T-helper 17 cell (primary cell): ENCODE data around the gene KICS2. TPM values are rescaled to one million over a fixed set of nuclear protein-coding genes. Genes with fewer than 3 reads are reported as not detected.

Experiments used
- ATAC-seq: fragments of 150-1000 bp; cut with Tn5 transposase; 2 replicates; pipeline ENCODE4 v1.10.0; 2021; ENCODE audit warnings: mild to moderate bottlenecking, moderate library complexity
- DNase-seq, 3 donors: peaks; one replicate each; pipeline versions ENCODE4 v3.0.0 to v3.0.0-alpha.2; 2020 to 2021
- H3K9me3 ChIP-seq: one replicate; pipeline ENCODE4 v1.7.0; 2013; ENCODE audit warnings: low read length, mild to moderate bottlenecking; ENCODE audit not compliant: control insufficient read depth, poor library complexity, severe bottlenecking
- H3K27ac Mint-ChIP-seq: one replicate; pipeline ENCODE4 v1.8.0; 2022; ENCODE audit warnings: mild to moderate bottlenecking, moderate library complexity, mixed read lengths
- H3K27me3 Mint-ChIP-seq: one replicate; pipeline ENCODE4 v1.8.0; 2022; ENCODE audit warnings: mixed read lengths
- H3K36me3 Mint-ChIP-seq: one replicate; pipeline ENCODE4 v1.8.0; 2022; ENCODE audit warnings: low read depth, mixed read lengths
- H3K4me1 Mint-ChIP-seq: one replicate; pipeline ENCODE4 v1.8.0; 2022; ENCODE audit warnings: mild to moderate bottlenecking, mixed read lengths
- H3K4me3 Mint-ChIP-seq: one replicate; pipeline ENCODE4 v1.8.0; 2022; ENCODE audit warnings: mild to moderate bottlenecking, moderate library complexity, mixed read lengths
- total RNA-seq, 4 donors: library from RNA in 2 of 4; stranded (reverse) in 2 of 4; gene quantifications; one replicate each; pipeline ENCODE4 v1.2.3 and lab custom pipeline; 2022 to 2026

Gene KICS2
- total RNA-seq, 2 donors from 2014 or later, result 18.0 to 19.7 TPM

DNA sequence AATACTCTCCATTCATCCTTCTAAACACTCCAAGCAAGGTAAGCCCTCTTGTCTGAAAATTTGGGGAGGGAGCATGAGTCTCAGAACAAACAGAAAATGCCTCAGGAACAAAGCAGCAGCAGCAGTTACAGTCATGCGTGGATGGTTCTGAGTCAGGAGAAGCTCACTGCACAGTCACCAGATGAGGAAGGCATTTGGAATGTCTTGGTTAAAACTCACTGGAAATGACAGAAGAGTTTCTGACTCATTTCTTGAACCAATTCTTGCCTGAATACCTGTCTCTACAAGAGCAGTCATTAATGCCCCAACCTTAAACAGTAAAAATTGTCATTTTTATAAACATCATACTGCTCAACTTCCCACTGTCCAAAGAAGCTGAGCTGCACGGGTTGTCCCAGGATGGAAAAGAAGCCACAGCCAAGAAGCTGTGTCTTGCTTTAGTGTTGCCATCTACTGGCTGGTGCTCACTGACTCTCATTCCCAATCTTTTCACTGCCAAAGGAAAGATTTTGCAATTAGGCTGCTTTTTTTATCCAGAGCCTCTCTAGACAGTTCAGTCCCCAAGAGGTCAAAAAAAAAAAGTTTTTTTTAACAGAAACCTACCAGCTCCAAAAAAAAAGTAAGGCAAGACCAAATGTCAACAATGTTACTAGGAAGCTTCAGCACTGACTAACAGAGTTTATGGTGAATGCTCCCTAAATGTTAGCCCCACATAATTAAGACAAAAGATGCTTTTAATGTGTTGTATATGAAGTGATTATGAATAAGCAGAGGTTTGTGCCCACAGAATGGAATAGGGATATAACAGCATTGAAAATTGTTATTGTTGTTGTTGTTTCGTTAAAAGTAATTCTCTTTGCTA lies 40.4 kb downstream of the KICS2 start:
- no peak for DNase-seq
- Mint-ChIP-seq H3K4me1 (no peaks in the 10 kb centered on the region), H3K27me3 (no peaks in the 10 kb centered on the region), H3K36me3 (peaks cover 2% of the 10 kb centered on the region), H3K27ac (no peak overlapping the region), H3K4me3 (no peak overlapping the region)
- no peaks in the 10 kb centered on the region for H3K9me3 ChIP-seq
- ATAC-seq, result no peak

DNA sequence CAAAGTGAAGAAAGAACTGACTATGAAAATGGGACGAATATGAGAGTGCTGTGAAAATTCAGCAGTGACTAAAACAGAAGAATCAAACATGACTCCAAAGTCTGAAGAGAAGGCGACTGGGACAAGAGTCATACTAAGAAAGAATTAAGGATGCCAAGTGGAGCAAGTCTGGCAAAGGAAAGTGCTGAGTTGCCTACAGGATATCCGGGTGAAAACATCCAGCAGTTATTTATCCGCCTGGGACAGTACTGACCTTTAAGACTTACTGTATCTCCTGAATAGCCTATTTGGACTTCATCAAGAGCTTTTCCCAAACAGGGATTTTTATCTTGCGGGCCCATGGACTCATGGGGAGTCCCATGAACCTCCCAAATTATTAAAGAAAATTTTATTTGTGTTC lies 41.1 kb downstream of the KICS2 start:
- H3K27me3 Mint-ChIP-seq, result no peaks in the 10 kb centered on the region
- no peak overlapping the region for H3K27ac Mint-ChIP-seq
- H3K36me3 Mint-ChIP-seq, result peaks cover 3% of the 10 kb centered on the region
- no peak overlapping the region for H3K4me3 Mint-ChIP-seq
- DNase-seq, result no peak
- ATAC-seq, result no peak
- no peaks in the 10 kb centered on the region for H3K9me3 ChIP-seq
- no peaks in the 10 kb centered on the region for H3K4me1 Mint-ChIP-seq

DNA sequence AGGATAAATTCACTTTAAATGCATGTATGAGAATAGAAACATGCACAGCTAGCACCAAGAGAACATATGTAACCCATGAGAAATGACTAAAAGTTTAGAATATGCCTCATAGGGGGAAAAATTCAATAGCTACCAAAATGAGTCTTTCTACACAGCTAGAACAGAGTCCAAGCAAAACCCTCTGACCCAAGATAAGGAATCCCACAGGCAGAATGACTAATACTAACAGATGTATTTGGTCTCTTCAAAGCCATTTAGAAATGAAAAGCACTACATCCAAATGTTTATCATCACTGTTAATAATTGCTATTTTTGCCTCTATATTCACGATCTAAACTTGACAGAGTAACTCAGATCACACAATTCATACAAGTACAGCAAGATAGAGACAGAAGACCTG lies 44.0 kb downstream of the KICS2 start:
- Mint-ChIP-seq H3K27ac (no peak overlapping the region), H3K36me3 (peaks cover 3% of the 10 kb centered on the region), H3K4me3 (no peak overlapping the region), H3K4me1 (peaks cover under 1% of the 10 kb centered on the region), H3K27me3 (no peaks in the 10 kb centered on the region)
- ATAC-seq (no peak), DNase-seq (no peak)
- H3K9me3 ChIP-seq, result no peaks in the 10 kb centered on the region

DNA sequence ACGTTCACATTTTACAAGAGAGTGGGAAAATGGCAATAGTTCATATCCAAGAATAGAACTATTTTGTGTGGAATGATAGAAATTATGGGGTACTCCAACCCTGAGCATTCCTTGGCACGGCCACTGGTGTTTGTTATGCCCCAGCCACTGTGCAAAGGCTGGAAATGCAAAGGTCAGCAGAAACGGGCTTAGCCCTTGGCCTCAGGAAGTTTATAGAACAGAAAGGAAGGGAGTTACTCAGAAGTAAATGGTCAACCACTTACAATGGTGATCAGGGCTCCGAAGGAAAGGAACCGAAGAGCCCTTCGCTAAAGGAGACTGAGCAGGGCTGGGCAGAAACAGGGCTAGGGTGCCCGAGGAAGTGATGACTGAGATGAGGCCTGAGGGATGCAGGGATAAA lies 45.1 kb downstream of the KICS2 start:
- no peaks in the 10 kb centered on the region for H3K27me3 Mint-ChIP-seq
- no peak overlapping the region for H3K27ac Mint-ChIP-seq
- peaks cover 3% of the 10 kb centered on the region for H3K36me3 Mint-ChIP-seq

DNA sequence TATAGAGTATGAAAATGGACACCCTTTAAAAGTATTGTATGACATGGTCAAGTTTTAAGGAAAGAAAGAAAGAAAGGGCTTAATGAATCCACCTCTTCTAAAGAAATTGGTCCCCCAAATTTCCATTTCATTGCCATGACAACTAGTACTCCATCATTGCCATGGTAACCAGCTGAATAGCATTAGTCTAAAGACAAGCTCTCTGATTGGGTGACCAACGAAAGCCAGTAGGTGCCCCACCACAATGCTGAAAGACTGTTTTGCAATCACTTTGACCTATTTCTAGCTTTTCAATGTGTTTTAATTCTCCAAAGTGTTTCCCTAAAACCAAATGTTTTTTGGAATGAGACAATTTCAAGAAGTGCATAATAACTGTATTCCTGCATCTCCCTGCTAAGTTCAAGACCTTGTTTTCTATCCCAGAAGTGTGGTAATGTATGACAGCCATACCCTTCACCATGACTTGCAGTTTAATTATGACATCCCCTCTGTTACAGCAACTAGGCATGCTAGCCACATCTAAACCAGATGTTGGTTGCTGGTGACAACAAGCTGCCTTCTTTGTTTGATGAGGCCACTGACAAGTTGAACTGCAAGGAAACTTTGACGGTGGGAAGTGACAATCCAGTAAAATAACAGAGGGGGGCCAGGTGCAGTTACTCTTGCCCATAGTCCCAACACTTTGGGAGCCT lies 46.7 kb downstream of the KICS2 start:
- ATAC-seq (no peak), DNase-seq (no peak)
- H3K27me3 Mint-ChIP-seq, result no peaks in the 10 kb centered on the region
- H3K4me1 Mint-ChIP-seq, result peaks cover 3% of the 10 kb centered on the region
- H3K9me3 ChIP-seq, result no peaks in the 10 kb centered on the region
- H3K27ac Mint-ChIP-seq, result no peak overlapping the region
- H3K36me3 Mint-ChIP-seq, result peaks cover 2% of the 10 kb centered on the region
- H3K4me3 Mint-ChIP-seq, result no peak overlapping the region

More for the DNA sequence above, 45.1 kb downstream of the KICS2 start:
- Mint-ChIP-seq H3K4me1 (peaks cover 3% of the 10 kb centered on the region), H3K4me3 (no peak overlapping the region)
- no peak for DNase-seq
- ATAC-seq, result no peak
- no peaks in the 10 kb centered on the region for H3K9me3 ChIP-seq

DNA sequence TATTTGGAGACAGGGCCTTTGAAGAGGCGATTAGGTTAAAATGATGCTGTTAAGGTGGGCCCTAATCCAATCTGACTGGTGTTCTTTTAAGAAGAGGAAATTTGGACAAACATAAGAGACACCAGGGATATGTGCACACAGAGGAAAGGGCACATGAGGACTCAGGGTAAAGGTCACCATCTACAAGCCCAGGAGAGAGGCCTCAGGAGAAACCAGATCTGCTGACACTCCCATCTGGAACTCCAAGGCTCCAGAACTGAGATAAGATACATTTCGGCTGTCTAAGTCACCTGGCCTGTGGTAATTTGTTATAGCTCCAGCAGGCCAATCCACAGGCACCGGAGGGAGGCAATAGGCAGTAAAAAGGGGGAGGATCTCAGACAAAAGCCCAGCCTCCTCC lies 48.6 kb downstream of the KICS2 start:
- Mint-ChIP-seq H3K36me3 (peaks cover 2% of the 10 kb centered on the region), H3K27ac (no peak overlapping the region), H3K27me3 (no peaks in the 10 kb centered on the region), H3K4me1 (peaks cover 3% of the 10 kb centered on the region), H3K4me3 (no peak overlapping the region)
- ATAC-seq (no peak), DNase-seq (no peak)
- no peaks in the 10 kb centered on the region for H3K9me3 ChIP-seq

Other genes starting within 250 kb of the KICS2 start
- under 1 TPM in 1 of 2 donors, not detected in 1; 0.17 TPM for gene C12orf56, start 168.5 kb upstream of the KICS2 start, total RNA-seq
- 10 to 100 TPM; 58.2 to 61.6 TPM for gene XPOT, start 182.1 kb upstream of the KICS2 start, total RNA-seq
- gene TBK1, start 229.8 kb upstream of the KICS2 start, total RNA-seq, result 10 to 100 TPM; 15.0 to 22.7 TPM